Right ventricle myocardium inferior (tissue), 1 donor: ENCODE measurements around the gene SEL1L2. TPM values are rescaled to one million over a fixed set of nuclear protein-coding genes. Genes with fewer than 3 reads are reported as not detected.
"Not testable (repeated sequence)": the region's sequence is repeated elsewhere in the genome, so short reads cannot be mapped to it uniquely, and the experiment has no call there.

ENCODE experiments used
- ATAC-seq: fragments of 200-7000 bp; cut with Tn5 transposase; one replicate; pipeline ENCODE4 v1.9.1; 2020; ENCODE audit warnings: mild to moderate bottlenecking, moderate library complexity
- DNase-seq: peaks from one replicate; pipeline ENCODE4 v3.0.0; 2021; ENCODE audit errors: missing footprints
- intact Hi-C: fragments of 100-400 bp; cut with DNase I; formaldehyde crosslinking; loops from one replicate; pipeline ENCODE4 v1.11.0; 2022
- long read RNA-seq: library from polyadenylated mRNA; unstranded; transcript quantifications from one replicate; pipeline ENCODE4 v2.0.0, GENCODE V29; 2021
- total RNA-seq: library from RNA; stranded (reverse); fragmentation: NEBNext Ultra II Directional; extraction: Animal tissue kit (Norgen Biotek cat#: 25700); gene quantifications from one replicate; pipeline ENCODE4 v1.2.1, GENCODE V29; 2021
- donor health status: DM: no; HTN: yes; CAD: no; lungs with severe emphysema.

SEL1L2 gene, protein sequence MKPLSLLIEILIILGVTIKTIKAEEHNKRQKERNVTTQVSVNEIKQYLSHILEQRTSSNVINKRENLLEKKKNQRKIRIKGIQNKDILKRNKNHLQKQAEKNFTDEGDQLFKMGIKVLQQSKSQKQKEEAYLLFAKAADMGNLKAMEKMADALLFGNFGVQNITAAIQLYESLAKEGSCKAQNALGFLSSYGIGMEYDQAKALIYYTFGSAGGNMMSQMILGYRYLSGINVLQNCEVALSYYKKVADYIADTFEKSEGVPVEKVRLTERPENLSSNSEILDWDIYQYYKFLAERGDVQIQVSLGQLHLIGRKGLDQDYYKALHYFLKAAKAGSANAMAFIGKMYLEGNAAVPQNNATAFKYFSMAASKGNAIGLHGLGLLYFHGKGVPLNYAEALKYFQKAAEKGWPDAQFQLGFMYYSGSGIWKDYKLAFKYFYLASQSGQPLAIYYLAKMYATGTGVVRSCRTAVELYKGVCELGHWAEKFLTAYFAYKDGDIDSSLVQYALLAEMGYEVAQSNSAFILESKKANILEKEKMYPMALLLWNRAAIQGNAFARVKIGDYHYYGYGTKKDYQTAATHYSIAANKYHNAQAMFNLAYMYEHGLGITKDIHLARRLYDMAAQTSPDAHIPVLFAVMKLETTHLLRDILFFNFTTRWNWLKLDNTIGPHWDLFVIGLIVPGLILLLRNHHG
- total RNA-seq: 1.7 TPM
- long read RNA-seq: 0 reads

DNA sequence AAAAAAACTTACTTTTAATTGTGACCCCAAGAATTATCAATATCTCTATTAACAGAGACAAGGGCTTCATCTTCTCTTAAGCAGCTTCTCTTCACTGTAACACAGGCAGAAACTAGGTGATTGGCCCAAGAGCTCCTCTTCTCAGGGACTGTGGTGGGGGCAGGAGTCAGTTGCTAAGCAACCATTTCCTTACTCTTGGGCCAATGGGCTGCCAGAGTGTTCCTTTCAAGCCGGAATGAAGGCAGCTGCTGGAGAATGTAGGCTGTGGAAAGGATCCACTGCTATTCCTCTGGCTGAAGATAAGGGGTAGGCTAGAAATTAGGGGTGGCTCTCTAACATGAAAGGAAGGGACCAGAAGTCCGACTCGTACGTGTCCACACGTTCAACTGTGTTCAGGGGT, at the start of gene SEL1L2:
TSS of gene SEL1L2 (minus strand) at position 150 of the 400 bp plus-strand sequence. CDS start at position 70, 80 bp downstream.
- intact Hi-C loops: no loop called here
- DNase-seq: no peak

DNA sequence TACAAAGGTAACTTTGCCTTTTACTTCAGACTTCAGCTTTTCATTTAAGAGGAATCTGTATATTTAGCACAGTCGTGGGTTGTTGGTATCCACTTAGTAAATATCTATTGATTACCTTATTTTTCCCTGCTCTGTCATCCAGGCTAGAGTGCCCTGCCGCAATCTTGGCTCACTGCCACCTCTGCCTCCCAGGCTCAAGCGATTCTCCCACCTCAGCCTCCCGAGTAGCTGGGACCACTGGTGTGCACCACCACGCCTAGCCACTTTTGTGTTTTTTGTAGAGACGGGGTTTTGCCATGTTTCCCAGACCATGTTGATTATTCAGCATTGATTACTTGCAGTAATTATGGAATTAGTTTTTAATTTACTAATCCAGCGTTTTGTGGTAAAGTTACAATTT, 46.2 kb upstream of the SEL1L2 start:
- ATAC-seq (no peak), DNase-seq (no peak)
- intact Hi-C loops: no loop called here

More for the DNA sequence above, at the start of gene SEL1L2:
- no peak for ATAC-seq

DNA sequence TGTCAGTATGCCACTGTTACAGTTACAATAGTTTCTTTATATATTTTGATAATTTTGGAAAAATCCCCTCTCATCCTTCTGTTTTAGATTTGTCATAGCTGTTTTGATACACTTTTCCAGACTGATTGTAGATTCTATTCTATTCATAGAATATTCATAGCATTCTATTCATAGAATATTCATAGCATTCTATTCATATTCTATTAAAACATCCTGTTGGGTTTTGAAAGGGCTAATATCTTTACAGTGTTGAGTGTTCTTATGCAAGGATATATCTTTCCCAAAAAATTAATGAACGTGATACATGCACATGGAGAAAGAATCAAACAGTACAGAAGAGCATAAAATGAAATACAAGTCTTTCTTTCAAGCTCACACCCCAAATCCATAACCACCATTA, 42.9 kb upstream of the SEL1L2 start:
- ATAC-seq: no peak
- DNase-seq: no peak
- intact Hi-C loops: no loop called here

DNA sequence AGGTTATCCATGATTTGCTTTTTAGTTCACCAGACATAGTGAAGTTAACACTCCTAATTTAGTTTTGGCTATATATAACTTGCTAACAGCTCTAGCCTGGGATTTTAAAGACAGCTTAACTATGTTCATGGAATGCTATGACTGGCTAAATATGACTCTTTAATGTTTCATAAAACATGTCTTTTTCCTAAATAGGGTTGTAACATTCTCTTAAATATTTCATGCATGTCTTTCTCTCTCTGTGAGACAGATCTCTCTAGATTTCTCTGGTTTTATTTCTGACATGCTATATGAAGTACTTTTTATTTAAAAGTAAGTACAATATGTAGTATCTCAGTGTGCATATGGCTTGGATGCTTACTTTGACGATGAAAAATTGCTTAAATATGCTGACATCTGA, 40.6 kb upstream of the SEL1L2 start:
- intact Hi-C loops: no loop called here

DNA sequence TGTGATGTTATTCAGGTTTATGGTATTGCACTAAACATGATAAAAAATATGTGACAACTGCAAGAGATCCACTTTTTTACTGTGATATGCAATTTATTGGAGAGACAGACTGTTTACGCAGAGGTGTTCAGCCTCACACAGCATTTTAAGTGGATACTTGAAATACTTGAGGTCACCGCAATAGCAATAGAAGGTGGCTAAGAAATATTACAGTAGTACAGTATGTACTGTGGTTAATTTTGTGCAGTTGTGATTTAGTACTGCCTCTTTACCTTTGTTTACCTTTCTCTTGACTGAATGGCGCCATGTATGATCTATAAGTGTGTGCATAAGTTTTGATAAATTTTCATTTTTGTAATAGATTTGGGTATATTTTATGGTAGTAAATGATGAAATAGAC, 22.3 kb upstream of the SEL1L2 start:
- intact Hi-C loops: no loop called here
- ATAC-seq (no peak), DNase-seq (no peak)

More for the DNA sequence above, 40.6 kb upstream of the SEL1L2 start:
- DNase-seq: no peak
- ATAC-seq: no peak

DNA sequence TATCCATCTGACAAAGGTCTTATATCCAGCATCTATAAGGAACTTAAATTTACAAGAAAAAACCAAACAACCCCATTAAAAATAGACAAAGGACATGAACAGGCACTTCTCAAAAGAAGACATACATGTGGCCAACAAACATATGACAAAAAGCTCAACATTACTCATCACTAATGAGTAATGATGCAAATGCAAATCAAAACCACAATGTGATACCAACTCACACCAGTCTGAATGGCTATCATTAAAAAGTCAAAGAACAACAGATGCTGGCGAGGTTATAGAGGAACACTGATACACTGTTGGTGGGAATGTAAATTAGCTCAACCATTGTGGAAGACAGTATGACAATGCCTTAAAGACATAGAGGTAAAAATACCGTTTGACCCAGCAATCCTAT, 18.8 kb upstream of the SEL1L2 start:
- intact Hi-C loops: no loop called here
- DNase-seq (no peak), ATAC-seq (no peak)

DNA sequence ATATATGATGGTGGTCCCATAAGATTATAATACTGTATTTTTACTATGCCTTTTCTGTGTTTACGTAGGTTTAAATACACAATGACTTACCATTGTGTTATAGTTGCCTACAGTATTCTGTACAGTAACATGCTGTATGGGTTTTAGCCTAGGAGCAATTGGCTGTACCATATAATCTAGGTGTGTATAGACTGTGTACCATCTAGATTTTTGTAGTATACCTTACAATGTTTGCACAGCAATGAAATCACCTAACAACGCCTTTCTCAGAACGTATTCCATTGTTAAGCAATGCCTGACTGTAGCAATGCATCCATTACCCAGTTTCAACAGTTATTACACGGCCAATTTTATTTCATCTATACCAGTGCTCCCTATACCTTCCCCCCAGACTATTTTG, 15.6 kb upstream of the SEL1L2 start:
- no peak for ATAC-seq
- DNase-seq: no peak

DNA sequence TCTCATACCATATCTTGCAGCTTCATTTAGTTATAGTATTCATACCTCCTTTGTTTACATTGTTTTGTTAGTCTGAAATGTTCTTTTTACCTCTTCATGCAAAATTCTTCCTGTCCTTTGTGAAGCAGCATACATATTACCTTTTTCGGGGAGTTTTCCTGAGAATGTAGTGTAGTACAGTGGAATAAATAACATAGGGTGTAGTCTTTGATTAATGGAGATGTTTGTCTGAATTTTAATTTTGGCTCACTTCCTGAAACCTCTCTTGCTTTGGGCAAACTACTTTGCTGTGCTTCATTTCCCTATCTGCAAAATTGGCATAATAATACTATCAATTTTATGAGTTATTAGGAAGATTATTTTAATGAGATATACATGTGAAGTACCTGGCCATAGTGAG, 10.5 kb upstream of the SEL1L2 start:
- intact Hi-C loops: no loop called here
- ATAC-seq: no peak

More for the DNA sequence above, 15.6 kb upstream of the SEL1L2 start:
- intact Hi-C loops: no loop called here

DNA sequence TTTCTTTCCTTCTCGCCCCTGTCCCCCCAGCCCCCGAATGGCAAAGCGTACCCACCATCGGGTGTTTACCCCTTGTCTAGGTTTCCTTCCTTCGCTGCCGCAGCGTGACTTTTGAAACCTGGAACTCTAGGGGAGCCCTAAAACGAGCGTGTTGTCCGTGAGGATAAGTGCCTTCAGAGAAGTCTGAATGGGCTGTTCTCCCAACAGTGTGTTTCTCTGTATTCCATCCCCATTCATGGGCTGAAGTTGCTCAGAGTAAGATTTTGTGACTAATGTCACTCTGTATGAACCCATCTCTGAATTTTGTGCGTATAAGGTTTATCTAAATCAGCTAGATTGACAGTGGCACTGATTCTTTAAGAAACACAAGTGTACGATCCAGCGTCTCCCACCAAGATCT, 5.9 kb upstream of the SEL1L2 start:
- DNase-seq (no peak), ATAC-seq (no peak)
- intact Hi-C loops: no loop called here

More for the DNA sequence above, 10.5 kb upstream of the SEL1L2 start:
- DNase-seq: no peak

DNA sequence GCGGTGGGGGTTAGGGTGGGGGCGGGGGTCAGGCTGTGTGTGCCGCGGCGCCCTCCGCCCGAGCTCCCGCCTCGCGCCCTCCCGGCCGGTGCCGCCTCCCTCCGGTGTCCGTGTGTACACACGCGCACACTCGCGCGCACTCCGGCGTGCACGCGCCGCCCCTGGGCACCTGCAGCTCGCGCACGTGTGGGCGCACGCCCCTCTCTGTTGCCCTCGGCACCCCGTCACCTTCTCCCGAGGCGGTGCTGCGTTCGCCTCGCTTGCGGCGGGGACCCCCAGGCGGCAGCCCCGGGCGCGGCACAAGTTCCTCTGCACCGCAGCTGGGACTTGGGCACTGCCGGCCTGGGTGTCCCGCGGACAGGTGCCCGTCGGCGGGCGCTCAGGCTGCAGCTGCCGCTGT, 5.4 kb upstream of the SEL1L2 start:
- DNase-seq (peak; percentile 63), ATAC-seq (peak; percentile 41)
- intact Hi-C loops: no loop called here

DNA sequence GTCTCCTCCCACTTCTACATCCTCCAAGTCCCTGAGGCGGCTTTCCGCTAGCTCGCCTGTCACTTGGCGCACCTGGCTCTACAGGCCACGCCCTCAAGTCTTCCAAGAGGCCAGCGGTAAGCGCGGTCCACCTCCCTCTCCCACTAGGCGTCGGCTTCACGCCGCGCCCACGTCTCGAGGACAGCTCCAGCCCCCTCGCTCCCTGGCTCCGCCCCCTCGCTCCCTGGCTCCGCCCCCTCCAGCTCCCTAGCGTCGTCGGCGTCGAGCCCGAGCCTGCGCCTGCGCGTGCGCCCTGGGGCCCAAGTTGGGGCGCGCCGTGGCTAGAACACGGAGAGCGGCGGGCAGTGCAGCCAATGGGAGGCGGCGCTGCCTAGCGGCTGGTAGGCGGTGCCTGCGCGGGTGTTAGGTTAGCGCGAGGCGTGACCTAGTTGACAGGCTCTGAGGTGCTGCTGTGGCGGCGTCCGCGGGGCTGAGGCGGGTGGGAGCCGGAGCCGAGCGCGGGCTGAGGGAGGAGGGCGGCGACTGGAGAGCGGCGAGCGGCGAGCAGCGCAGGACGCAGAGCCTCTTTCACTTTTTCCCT, 4.8 kb upstream of the SEL1L2 start, which contains the start of gene MACROD2:
TSS of gene MACROD2 (plus strand) at position 431 of the 580 bp plus-strand sequence.
- ATAC-seq: peak; percentile 98
- intact Hi-C loops: no loop called here
- peak; percentile 90 for DNase-seq

DNA sequence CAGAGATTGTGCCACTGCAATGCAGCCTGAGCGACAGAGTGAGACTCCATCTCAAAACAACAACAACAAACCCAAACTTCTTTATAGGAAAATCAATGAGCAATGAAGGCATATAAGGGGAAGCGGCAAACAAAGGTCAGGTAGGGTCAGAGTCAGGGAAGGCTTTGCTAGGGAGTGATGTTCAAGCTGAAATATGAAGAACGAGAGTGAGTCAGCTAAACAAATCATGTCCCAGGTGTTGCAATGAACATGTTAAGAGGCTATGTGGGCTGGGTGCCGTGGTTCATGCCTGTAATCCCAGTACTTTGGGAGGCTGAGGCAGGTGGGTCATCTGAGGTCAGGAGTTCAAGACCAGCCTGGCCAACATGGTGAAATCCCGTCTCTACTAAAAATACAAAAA, 1.5 kb upstream of the SEL1L2 start:
- ATAC-seq, intact Hi-C loops, DNase-seq: not testable (repeated sequence)

DNA sequence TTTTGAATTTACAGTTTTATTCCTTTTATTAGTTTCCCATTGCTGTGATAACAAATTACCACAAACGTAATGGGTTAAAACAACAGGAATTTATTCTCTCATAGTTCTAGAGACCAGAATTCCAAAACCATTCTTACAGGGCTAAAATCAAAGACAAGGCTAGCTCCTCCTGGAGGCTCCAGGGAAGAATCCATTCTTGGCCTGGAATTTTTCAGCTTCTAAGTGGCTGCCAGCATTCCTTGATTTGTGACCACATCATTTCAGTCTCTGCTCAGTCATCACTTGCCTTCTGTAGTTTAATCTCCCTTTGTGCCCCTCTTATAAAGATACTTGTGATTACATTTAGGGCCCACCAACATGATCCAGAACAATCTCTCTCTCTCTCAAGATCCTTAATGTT, 897 bp upstream of the SEL1L2 start:
- ATAC-seq (no peak), DNase-seq (no peak)
- intact Hi-C loops: no loop called here

DNA sequence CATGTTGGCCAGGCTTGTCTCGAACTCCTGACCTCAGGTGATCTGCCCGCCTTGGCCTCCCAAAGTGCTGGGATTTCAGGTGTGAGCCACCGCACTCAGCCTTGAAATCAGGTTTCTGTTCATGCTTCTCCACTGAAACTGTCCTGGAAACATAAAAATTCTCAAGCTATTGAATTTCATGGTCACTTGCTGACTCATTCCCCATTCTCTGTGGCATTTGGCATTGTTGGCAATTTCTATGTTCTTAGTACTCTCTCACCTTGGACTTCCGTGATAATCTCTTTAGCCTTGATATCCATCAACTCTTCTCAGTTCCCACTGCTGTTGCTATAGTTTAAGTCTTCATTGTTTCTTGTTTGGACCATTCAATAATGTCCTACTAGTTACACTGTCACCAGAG, 6.2 kb downstream of the SEL1L2 start:
- no peak for DNase-seq
- no peak for ATAC-seq
- intact Hi-C loops: no loop called here

DNA sequence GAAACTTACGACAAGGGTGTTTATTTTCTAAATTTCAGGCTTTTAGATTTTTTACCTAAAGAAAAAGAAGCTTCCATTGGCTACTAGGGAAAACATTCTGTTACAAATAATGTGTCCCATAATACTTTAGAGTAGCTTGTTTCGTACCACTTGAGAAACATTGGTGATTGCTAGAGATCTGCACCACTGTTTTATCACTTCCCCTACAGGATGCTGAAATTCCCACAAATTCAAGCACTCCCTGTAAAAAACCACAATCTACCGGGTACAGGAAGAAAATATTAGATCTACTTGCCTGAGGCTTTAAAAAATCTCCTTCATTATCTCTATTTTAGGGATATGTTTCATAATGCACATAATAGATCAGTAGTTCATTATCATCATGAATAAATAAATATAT, 29.9 kb downstream of the SEL1L2 start:
- DNase-seq: no peak
- ATAC-seq: no peak
- intact Hi-C loops: no loop called here

DNA sequence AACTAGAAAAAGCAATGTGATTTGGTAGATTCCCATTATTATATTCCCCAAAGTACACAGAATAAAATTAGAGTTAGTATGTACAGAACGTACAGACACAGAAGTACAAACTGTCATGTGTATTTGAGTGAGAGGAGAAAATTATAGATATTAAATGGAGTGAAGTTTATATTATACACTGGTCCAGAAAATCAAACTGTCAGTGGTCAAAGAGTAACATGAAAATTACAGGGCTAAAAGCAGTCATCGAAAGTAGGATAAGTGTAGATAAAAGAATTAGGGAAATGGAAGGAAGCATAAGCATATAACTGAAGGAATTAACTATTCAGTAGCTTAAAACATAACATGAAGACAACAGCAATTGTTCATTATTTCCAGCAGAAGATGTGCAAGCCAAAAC, 30.3 kb downstream of the SEL1L2 start:
- intact Hi-C loops: no loop called here
- DNase-seq: no peak
- no peak for ATAC-seq

DNA sequence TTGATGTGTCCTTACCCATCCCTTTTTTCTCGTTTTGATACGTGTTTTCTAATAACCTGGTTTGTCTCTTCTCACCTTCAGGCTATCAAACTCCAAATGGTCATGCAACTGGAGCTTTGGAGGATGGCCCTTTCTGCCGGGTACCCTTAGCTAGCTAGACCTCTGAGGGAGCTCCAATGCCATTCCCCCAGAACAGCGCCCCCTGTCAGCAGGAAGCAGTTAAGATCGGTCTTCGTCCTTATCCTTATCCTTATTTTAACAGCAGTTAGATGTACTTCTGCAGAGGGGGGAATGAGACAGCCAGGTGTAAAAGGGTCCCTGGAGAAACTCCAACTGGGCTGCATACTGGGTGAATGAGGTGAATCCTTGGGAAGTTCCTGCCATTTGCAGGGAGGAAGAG, 37.2 kb downstream of the SEL1L2 start:
- intact Hi-C loops: no loop called here
- DNase-seq: no peak
- ATAC-seq: no peak

DNA sequence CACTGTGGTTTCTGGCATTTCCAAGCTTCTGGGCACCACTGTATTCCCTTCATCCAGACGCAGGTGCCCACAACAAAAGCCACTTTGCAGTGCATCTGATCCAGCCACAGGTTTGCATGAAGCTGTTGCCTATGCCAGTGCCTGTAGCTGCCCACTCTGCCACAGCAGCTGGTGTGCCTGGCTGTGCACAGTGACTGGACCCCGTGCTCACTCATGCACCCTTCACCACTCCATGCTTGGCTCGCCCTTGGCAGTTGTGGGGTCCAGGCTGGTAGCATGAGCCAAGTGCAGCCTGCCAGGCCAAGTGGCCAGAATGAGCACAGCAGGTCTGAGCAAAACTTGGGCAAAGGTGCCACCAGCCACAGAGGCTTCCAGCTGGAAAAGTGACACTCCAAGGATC, 42.7 kb downstream of the SEL1L2 start:
- ATAC-seq (no peak), DNase-seq (no peak)
- intact Hi-C loops: no loop called here

DNA sequence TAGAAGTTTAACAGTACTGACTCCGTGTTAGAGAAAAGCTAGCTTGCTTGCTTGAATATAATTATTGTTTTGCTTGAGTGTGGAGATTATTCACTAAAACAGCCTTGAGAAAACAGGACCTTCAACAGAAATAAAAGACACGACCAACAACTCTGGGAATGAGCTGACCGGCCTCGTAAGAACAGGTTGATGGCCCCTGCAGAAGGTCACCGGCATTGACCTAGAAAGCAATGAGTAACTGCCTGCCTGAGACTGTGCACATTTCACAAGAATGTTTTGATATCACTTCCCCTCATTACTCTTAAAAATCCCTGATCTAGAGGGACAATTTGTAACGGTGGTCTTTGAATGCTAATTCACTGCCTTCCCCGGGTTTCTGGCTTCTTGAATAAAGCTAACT, 49.4 kb downstream of the SEL1L2 start:
- intact Hi-C loops: no loop called here

More for the DNA sequence above, 49.4 kb downstream of the SEL1L2 start:
- ATAC-seq (no peak), DNase-seq (no peak)
